Glomerular visceral epithelial cell (primary cell): Measurements from ENCODE around the gene PLXNB2.
"Not testable (repeated sequence)": the region's sequence is repeated elsewhere in the genome, so short reads cannot be mapped to it uniquely, and the experiment has no call there.

Source experiments
- DNase-seq: peaks from one replicate; pipeline ENCODE4 v3.0.0-alpha.2; 2016; ENCODE audit errors: extremely low spot score

PLXNB2 gene, protein sequence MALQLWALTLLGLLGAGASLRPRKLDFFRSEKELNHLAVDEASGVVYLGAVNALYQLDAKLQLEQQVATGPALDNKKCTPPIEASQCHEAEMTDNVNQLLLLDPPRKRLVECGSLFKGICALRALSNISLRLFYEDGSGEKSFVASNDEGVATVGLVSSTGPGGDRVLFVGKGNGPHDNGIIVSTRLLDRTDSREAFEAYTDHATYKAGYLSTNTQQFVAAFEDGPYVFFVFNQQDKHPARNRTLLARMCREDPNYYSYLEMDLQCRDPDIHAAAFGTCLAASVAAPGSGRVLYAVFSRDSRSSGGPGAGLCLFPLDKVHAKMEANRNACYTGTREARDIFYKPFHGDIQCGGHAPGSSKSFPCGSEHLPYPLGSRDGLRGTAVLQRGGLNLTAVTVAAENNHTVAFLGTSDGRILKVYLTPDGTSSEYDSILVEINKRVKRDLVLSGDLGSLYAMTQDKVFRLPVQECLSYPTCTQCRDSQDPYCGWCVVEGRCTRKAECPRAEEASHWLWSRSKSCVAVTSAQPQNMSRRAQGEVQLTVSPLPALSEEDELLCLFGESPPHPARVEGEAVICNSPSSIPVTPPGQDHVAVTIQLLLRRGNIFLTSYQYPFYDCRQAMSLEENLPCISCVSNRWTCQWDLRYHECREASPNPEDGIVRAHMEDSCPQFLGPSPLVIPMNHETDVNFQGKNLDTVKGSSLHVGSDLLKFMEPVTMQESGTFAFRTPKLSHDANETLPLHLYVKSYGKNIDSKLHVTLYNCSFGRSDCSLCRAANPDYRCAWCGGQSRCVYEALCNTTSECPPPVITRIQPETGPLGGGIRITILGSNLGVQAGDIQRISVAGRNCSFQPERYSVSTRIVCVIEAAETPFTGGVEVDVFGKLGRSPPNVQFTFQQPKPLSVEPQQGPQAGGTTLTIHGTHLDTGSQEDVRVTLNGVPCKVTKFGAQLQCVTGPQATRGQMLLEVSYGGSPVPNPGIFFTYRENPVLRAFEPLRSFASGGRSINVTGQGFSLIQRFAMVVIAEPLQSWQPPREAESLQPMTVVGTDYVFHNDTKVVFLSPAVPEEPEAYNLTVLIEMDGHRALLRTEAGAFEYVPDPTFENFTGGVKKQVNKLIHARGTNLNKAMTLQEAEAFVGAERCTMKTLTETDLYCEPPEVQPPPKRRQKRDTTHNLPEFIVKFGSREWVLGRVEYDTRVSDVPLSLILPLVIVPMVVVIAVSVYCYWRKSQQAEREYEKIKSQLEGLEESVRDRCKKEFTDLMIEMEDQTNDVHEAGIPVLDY (N-terminal part only)

DNA sequence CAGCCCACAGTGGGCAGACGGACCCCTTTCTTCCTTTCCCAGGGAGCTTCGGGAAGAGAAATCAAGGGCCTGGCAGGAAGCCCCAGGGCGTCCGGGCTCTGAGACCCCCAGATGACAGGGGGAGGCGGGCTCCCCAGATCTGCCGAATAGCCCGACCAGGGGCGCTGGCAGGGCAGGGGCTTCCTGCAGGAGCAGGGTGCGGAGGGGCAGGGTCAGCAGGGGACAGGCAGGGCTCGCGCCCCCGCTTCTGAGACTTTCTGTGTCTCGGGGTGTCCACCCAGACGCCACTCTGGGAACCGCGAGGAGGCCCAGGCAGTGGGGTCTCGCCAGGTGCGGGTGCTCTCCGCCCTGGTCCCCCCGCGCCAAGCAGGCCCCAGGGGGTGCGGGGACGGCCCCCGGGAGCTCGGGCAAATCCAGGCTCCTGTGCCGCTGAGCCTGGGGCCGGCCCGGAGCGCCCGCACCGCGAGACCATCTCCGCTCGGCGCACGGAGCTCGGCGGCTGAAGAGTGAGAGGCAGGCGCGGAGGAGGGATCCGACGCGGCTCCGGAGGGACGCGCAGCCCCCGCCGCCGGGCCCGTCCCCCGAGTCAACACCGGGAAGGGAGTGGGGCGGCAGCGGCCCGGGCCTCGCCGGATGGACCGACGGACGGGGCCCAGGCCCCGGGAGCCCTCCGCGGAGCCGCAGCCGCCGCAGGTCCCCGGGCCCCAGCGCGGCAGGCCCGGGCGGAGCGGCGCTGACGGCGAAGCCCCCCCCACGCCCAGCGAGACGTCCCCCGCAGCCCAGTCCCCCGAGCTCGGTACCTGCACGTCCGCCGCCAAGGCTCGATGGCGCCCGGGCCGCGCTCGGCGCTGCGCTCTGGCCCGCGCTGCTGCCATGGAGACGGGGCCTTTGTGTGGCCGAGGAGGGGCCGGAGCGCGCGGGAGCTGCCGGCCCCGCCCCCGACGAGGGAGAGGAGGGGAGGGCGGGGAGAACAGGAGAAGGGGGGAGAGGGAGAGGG lies at the start of gene PLXNB2:
PLXNB2 (minus strand) TSS at position 894 of the 997 bp plus-strand sequence. CDS start 17,062 bp downstream, outside the sequence.
- peak; percentile 79 for DNase-seq

DNA sequence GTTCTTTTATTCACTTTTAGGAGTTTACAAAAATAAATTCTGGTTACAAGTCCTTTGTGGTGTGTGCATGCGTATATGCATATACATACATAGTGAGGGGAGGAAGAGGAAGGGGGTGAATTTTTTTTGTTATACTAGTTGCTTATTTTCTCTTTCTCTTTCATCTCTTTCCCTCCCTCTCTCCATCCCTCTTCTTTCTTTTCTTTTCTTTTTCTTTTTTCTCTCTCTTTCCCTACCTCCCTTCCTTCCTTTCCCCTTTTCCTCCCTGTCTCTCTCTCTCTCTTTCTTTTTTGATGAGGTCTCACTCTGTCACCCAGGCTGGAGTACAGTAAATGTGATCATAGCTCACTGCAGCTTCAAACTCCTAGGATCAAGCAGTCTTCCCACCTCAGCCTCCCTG lies 49.8 kb upstream of the PLXNB2 start:
- no peak for DNase-seq

DNA sequence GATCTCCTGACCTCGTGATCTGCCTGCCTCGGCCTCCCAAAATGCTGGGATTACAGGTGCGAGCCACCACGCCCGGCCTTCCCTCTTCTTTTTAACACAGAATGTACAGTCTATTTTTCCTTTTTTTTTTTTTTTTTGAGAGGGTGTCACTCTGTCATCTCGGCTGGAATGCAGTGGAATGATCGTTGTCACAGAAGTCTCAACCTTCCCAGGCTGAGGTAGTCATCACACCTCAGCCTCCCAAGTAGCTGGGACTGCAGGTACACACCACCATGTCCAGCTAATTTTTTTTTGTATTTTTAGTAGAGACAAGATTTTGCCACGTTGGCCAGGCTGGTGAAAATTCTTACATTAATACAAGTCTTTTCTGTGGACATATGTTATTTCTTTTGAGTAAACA lies 48.7 kb upstream of the PLXNB2 start:
- DNase-seq: no peak

DNA sequence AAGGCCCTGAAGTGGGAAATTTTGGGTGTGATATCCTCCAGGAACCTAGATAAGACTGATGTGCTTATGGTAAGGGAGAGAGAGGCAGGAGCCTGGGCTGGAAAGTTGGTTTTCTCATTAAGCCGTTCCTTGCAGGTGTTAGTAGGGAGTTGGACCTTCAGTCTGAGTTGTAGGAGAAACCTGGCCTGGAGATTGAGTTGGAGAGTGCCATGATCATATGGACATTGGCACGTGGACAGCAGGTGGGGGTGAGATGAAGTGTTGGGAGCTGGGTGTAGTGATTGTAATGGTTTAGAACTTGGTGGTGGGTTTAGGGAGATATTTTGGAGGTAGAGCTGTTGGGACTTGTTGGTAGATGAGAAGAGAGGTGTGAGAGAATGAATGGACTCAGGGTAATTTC lies 40.6 kb upstream of the PLXNB2 start:
- no peak for DNase-seq

DNA sequence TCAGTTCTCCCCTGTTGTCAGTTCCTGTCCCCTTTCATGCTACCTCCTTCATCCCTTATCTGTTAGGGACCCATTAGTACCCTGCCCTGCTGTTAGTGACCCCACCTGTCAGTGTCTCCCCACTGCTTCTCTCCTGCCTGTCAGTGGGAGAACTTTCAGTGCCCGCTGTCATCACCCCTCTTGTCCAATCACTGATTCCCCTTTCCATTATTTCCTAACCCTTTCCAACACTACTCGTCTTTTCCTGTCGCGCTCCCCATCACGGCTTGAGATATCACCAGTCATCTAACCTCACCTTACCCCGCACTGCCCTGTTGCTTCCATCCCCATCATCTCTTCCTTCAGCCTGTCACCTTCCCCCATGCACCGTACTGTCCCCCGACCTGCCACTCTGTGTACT lies 39.7 kb upstream of the PLXNB2 start:
- no peak for DNase-seq

DNA sequence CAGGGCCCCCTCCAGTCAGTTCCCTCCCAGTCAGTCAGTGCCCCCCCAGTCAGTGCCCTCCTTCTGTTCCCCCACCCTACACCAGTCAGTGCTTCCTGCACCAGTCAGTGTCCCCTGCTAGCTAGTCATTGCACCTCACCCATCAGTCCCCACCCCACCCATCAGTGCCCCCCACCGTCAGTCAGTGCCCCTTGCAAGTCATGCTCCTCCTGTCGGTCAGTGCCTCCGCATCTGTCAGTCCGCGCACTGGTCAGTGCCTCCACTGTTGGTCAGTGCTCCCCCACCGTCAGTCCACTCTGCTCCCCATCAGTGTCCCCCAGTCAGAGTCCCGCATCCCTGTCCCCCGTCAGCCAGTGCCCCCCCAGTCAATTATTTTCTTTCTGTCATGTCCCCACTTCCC lies 39.0 kb upstream of the PLXNB2 start:
- DNase-seq: no peak

DNA sequence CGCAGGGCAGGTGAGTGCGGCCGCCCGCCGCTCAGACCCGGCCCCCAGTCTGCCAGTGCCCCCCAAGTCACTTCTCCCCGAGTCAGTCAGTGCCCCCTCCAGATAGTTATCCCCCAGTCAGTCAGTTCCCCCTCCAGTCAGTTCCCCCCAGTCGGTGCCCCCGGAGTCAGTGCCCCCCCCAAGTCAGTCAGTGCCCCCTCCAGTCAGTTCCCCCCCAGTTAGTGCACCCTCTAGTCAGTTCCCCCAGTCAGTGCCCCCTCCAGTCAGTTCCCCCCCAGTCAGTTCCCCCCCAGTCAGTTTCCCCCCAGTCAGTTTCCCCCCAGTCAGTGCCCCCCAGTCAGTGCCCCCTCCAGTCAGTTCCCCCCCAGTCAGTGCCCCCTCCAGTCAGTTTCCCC lies 36.1 kb upstream of the PLXNB2 start:
- DNase-seq: no peak

DNA sequence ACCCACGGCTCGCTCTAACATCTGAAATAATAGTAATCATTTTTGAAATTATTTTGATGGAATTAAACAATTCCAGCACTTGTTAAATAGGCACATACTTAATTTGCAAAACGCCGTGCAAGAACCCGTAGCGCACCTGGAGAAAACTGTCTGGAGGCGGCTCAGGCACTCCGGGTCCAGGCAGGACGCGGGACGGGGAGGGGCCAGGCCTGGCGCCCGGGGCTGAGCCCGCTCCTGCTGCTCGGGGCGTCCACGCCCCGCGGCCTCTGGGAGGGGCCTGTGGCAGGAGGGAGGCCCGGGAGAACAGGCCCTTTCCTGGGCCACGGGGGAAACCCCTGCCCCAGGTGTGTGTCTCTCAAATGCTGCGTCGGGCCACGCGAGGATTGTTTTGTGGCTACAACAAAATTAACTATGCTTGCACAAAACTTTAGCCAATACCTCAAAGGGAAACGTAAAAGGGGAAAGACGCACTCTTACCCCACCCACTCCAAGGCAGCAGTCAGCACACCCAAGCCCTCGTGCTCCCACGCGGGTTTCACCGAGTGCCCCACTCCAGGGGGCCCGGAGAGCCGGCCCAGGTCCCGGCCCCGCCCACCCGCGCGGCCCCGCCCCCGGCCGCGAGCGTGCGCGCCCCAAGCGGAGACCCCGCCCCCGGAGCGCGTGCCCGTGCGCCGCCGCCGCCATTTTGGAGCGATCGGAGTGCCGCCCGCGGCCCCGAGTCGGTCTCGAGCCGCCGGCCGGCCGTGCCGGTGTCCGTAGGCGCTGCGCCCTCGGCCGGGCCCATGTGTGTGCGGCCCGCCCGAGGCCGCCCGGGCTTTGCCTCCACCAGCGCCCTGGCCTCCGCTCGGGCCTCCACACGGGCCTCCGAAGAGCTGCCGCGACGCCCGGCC lies 35.5 kb upstream of the PLXNB2 start, which contains the start of gene PPP6R2:
PPP6R2 (plus strand) TSS at position 677 of the 890 bp plus-strand sequence. CDS start 50,582 bp downstream, outside the sequence.
- peak; percentile 77 for DNase-seq

DNA sequence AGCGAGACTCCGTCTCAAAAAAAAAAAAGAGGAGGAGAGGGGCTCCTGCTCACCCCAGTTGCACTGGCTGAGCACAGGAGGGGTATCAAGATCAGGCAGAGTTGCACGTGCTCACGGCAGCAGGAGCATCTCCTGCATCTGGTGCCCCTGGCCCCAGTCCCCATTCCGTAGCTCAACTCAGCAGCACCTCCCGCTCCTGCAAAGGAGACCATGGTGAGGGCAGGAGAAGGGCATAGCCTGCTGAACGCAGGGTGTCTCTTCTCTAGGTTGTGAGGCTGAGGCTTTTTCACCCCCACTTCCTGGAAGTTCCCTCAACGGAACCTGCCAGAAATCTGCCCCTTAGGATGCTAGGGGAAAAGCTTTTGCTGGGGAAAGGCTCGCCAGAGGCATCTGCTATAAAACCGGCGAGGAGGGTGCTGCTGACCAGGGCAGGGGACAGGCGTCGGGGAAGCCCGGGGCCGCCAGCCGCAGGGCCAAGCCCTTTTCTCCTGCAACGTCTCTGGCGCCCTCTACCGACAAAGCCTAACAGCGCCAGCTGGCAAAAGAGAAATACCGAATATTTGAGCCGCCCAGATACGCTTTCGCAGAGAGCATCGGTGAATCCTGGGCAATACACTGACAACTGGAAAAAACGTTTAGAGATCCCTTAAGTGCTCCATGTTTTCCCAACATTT lies 34.7 kb upstream of the PLXNB2 start:
- DNase-seq: peak; percentile 88

DNA sequence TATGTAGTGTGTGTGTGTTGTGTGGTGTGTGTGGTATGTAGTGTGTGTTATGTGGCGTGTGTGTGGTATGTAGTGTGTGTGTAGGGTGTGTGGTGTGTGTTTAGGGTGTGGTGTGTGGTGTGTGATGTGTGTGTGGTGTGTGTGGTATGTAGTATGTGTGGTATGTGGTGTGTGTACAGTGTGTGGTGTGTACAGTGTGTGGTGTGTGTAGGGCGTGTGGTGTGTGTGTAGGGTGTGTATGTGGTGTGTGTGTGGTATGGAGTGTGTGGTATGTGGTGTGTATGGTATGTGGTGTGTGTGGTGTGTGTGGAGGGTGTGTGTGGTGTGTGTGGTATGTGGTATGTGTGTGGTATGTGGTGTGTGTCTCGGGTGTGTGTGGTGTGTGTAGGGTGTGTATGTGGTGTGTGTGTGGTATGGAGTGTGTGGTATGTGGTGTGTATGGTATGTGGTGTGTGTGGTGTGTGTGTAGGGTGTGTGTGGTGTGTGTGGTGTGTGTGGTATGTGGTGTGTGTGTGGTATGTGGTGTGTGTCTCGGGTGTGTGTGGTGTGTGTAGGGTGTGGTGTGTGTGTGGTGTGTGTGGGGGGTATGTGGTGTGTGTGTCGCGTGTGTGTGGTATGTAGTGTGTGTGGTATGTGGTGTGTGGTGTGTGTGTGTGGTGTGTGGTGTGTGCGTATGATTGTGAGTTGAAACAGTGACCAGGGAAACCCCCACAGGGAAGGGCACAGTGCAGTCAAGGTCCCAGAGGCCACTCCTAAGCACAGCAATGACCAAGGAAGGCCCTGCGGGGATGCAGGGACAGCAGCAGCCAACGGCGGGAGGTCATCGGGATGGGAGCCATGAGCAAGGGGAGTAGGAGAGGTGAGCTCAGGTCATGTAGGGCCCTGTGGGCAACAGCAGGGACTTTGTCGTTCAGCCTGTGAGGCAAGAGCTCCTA lies 32.8 kb upstream of the PLXNB2 start:
- DNase-seq: no peak

DNA sequence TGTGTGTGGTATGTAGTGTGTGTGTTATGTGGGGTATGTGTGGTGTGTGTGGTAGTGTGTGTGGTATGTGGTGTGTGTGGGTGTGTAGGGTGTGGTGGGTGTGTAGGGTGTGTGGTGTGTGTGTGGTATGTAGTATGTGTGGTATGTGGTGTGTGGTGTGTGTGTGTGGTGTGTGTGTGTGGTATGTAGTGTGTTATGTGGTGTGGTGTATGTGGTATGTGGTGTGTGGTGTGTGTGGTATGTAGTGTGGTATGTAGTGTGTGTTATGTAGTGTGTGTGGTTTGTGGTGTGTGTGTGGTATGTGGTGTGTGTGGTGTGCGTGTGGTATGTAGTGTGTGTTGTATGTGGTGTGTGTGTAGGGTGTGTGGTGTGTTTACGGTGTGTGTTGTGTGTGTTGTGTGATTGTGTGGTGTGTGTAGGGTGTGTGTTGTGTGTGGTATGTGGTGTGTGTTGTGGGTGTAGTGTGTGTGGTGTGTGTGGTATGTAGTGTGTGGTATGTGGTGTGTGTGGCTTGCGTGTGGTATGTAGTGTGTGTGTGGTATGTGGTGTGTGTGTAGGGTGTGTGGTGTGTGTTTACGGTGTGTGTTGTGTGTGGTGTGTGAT lies 31.5 kb upstream of the PLXNB2 start:
- no peak for DNase-seq

DNA sequence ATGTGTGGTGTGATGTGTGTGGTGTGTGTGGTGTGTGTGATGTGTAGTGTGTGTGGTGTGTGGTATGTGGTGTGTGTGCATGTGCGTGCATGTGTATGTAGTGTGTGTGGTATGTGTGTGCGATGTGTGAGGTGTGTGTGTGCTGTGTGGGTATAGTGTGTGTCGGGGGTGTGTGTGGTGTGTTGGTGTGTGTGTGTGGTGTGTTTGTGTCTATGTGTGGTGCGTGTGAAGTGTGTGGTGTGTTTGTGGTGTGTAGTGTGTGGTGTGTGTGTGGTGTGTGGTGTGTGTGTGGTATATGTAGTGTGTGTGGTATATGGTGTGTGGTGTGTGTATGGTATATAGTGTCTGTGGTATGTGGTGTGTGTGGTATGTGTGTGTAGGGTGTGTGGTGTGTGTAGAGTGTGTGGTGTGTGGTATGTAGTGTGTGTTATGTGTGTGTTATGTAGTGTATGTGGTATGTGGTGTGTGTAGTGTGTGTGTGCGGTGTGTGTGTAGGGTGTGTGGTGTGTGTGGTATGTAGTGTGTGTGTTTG lies 30.7 kb upstream of the PLXNB2 start:
- DNase-seq: no peak

DNA sequence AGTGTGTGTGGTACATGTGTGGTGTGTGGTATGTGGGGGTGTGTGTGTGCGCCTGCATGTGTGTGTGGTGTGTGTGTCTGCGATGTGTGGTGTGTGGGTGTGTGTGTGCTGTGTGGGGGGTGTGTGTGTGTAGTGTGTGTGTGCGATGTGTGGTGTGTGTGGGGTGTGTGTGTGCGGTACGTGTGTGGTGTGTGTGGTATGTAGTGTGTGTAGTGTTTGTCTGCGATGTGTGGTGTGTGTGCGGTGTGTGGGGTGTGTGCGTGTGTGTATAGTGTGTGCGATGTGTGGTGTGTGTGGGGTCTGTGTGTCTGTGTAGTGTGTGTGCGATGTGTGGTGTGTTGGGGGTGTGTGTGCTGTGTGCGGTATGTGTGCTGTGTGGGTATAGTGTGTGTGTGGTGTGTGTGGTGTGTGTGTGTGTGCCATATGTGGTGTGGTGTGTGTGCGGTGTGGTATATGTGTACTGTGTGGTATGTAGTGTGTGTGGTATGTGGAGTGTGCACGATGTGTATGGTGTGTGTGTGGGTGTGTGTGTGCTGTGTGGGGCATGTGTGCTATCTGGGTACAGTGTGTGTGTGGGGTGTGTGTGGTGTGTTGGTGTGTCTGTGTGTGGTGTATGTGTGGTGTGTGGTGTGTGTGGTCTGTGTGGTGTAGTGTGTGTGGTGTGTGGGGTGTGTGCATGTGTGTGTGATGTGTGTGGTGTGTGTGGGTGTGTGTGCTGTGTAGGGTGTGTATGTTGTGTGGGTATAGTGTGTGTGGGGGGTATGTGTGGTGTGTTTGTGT lies 30.0 kb upstream of the PLXNB2 start:
- DNase-seq: no peak

DNA sequence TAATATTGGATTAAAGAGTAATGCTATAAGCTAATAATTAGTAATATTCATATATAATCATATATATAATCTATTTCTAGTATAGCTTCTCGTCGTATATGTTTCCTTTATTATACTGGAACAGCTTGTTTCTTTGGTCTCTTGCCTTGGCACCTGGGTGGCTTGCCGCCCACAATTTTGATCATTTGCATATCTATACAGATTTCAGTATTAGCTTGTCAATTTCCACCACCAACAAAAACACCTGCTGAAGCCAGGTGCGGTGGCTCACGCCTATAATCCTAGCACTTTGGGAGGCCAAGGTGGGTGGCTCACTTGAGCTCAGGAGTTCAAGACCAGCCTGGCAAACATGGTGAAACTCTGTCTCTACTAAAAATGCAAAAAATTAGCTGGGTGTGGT lies 27.0 kb upstream of the PLXNB2 start:
- DNase-seq: not testable (repeated sequence)

DNA sequence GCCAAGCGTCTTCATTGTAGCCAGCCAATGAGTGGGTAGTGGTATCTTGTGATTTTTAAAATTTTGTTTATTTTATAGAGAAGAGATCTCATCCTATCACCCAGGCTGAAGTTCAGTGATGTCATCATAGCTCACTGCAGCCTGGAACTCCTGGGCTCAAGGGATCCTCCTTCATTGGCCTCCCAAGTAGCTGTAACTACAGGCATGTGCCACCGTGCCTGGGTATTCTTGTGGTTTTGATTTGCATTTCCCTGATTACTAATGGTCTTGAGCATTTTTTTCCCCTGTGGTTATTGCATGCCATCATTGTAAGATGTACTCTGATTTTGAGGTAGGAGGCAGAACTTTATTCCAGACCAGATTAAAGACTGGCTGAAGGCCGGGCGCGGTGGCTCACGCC lies 21.8 kb upstream of the PLXNB2 start:
- DNase-seq: peak; percentile 65

DNA sequence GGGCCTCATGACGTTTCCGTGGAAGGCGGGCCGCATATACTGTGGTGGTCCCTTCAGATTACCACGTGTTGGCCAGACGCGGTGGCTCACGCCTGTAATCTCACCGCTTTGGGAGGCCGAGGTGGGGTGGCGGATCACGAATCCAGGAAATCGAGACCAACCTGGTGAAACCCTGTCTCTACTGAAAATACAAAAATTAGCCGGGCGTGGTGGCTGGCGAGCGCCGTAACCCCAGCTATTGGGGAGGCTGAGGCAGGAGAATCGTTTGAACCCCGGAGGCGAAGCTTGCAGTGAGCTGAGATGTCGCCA lies 20.2 kb upstream of the PLXNB2 start:
- no peak for DNase-seq
